Measurements from ENCODE around the gene OR2J3.
"Not testable (repeated sequence)": the region's sequence is repeated elsewhere in the genome, so short reads cannot be mapped to it uniquely, and the experiment has no call there.

Gene OR2J3

DNA sequence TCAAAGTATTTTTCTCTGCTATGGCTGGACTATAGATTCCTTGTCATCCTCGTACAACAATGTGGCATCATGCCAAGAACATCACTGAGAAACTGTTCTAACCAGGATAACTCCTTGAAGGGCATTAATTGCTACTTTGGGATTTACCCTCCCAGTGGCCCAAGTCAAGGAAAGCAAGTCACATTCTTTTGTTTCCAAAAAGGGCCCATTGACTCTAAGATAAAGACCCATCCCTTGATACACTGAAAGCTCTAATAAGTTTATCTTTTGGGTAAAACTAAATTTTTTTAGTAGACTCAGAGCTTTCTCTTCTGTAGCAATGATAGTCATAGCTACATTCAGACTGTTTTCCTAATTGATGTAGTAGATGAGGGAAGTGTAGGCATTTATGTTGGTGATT is at the start of gene OR2J3:
Gene OR2J3, plus strand, starts transcription at position 301 of the 400 bp plus-strand sequence. CDS start 3,833 bp downstream, outside the sequence.
- Mint-ChIP-seq H3K27me3 (peaks cover 27% of the 10 kb centered on the region), H3K4me3 (no peak within 1 kb of the TSS), H3K4me1 (ENCODE audit: low read depth) (no peaks in the 10 kb centered on the region), H3K36me3 (no peaks in the 10 kb centered on the region), H3K9me3 (ENCODE audit: low read depth) (no peaks in the 10 kb centered on the region), H3K27ac (no peak within 1 kb of the TSS)

DNA sequence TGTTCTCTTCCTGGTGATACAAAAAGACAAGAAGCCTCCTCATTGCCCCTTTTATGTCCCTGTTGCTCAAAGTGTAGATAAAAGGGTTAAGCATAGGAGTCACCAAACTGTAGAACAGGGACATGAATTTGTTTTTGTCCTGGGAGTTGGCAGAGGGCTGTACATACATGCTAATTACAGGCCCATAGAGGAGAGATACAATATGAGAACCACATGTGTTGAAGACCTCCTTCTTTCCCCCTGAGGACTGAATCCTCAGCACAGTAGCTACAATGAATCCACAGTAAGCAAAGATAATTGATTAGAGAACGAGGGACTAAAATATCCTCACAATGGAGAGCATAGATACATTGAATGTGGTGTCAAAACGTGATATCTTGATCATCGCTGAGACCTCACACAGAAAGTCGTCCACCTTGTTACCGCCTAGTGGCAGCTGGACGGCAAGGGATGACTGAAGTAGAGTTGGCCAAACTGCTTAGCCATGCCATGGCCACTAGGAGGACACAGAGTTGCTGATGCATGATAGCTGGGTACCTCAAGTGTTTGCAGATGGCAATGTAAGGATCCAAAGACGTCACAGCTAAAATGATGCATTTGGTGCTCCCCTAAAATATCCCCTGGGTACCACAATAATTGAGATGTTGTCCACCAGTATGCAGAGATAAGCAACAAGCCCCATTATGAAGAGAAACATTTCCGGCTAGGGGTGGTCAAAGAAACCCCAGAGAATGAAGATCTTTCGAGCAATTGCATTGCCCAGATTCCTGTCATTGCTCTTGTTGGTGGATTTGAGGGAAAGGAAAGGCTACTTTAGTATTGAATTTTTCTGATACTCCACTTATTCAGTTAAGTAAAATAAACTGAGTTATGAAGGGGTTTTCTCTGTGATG is 35.8 kb upstream of the OR2J3 start:
- Mint-ChIP-seq H3K9me3 (ENCODE audit: low read depth) (peaks cover 5% of the 10 kb centered on the region), H3K36me3 (peaks cover 4% of the 10 kb centered on the region), H3K4me1 (ENCODE audit: low read depth) (no peaks in the 10 kb centered on the region), H3K27me3 (peaks cover 31% of the 10 kb centered on the region), H3K4me3 (no peak overlapping the region), H3K27ac (no peak overlapping the region)

- peaks cover 3% of the 10 kb centered on the region for H3K27me3 Mint-ChIP-seq
- H3K36me3 Mint-ChIP-seq: no peaks in the 10 kb centered on the region
- no peaks in the 10 kb centered on the region for H3K9me3 Mint-ChIP-seq (ENCODE audit: low read depth)
- H3K4me1 Mint-ChIP-seq (ENCODE audit: low read depth): peaks cover 4% of the 10 kb centered on the region
- no peak overlapping the region for H3K27ac Mint-ChIP-seq
- no peak overlapping the region for H3K4me3 Mint-ChIP-seq
Observed at GRCh38 chr6:29079203-29079602, 28.7 kb upstream of the OR2J3 start.

DNA sequence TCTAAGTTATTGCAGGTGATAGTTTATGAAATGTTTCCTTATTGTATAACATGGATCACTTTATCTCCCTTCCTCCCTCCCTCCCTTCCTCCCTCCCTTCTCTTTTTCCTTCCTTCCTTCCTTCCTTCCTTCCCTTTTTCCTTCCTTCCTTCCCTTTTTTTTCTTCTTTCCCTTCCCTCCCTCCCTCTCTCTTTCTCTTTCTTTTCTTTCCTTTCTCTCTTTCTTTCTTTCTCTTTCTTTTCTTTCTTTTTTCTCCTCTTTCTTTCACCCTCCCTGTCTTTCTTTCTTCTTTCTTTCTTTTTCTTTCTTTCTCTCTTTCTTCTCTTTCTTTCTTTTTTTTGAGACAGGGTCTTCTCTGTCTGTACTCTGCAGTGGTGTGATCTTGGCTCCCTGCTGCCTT is 26.5 kb upstream of the OR2J3 start:
- H3K27ac Mint-ChIP-seq: no peak overlapping the region
- H3K9me3 Mint-ChIP-seq (ENCODE audit: low read depth): no peaks in the 10 kb centered on the region
- H3K4me1 Mint-ChIP-seq (ENCODE audit: low read depth): peaks cover 4% of the 10 kb centered on the region
- H3K27me3 Mint-ChIP-seq: peaks cover 5% of the 10 kb centered on the region
- no peak overlapping the region for H3K4me3 Mint-ChIP-seq
- no peaks in the 10 kb centered on the region for H3K36me3 Mint-ChIP-seq

DNA sequence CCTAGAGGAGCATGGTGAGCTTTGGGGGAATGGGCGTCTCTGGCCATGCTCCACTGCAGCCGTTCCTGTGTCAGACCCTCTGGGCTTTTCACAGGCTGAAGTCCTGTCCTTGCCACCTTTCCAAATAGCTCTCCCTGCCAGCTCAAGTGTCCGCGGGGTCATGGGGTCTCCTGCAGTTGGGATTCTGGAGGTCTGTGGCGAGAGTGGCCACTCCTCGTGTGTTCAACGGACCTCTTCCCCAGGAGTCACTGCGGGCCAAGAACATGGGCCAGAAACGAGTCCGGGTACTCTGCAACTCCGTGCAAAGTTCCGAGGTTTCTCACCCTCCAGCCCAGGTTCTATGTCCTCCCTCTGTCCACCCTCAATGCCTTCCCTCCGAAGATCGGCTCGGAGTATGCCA is 25.4 kb upstream of the OR2J3 start:
- no peaks in the 10 kb centered on the region for H3K36me3 Mint-ChIP-seq
- peaks cover 4% of the 10 kb centered on the region for H3K4me1 Mint-ChIP-seq (ENCODE audit: low read depth)
- H3K9me3 Mint-ChIP-seq (ENCODE audit: low read depth): no peaks in the 10 kb centered on the region
- no peak overlapping the region for H3K4me3 Mint-ChIP-seq
- H3K27ac Mint-ChIP-seq: no peak overlapping the region
- peaks cover 7% of the 10 kb centered on the region for H3K27me3 Mint-ChIP-seq

DNA sequence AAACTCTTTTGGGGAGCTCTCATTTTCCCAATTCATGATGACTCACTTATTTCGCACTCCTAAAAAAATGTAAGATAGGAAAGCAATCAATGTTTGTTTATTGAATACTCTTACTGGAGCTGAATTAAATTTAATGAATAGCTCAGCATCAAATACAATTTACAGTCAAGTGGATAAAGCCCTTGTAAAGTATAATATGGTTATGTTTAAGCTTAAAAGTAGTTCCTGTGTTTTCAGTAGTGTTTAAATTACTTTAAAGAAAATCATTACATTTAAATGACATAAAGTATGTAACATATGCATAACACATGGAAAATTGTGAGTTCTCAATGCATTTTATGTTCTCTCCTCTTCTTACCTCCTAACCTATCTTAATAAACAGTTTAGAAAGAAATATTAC is 20.6 kb upstream of the OR2J3 start, which contains the start of gene OR2B3:
Gene OR2B3, minus strand, starts transcription at position 101 of the 400 bp plus-strand sequence. Its CDS starts 65 bp downstream, at position 36.
- Mint-ChIP-seq H3K27ac (no peak within 1 kb of the TSS), H3K27me3 (peaks cover 16% of the 10 kb centered on the region), H3K4me1 (ENCODE audit: low read depth) (no peaks in the 10 kb centered on the region), H3K4me3 (no peak within 1 kb of the TSS), H3K9me3 (ENCODE audit: low read depth) (no peaks in the 10 kb centered on the region), H3K36me3 (no peaks in the 10 kb centered on the region)

DNA sequence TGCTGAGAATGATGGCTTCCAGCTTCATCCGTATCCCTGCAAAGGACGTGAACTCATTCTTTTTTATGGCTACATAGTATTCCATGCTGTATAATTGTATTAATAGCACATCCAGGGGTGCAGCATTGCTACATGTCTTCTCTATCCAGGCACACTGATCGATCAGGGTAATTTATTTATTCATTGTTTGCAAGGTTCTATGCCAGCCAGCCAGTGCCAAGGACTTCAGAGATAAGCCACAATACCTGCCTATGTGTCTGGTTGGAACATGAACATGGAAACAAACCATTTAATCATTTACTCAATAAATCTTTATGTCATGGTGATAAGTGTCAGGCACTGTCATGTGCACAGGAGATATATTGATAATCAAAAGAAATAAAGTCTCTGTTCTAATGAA is 14.9 kb upstream of the OR2J3 start:
- no peak overlapping the region for H3K27ac Mint-ChIP-seq
- no peaks in the 10 kb centered on the region for H3K36me3 Mint-ChIP-seq
- H3K4me1 Mint-ChIP-seq (ENCODE audit: low read depth): no peaks in the 10 kb centered on the region
- H3K27me3 Mint-ChIP-seq: peaks cover 19% of the 10 kb centered on the region
- no peaks in the 10 kb centered on the region for H3K9me3 Mint-ChIP-seq (ENCODE audit: low read depth)
- no peak overlapping the region for H3K4me3 Mint-ChIP-seq

GRCh38 chr6:29097803-29098202 is 10.1 kb upstream of the OR2J3 start:
- H3K9me3 Mint-ChIP-seq (ENCODE audit: low read depth): no peaks in the 10 kb centered on the region
- no peaks in the 10 kb centered on the region for H3K4me1 Mint-ChIP-seq (ENCODE audit: low read depth)
- H3K36me3 Mint-ChIP-seq: no peaks in the 10 kb centered on the region
- no peak overlapping the region for H3K4me3 Mint-ChIP-seq
- H3K27ac Mint-ChIP-seq: no peak overlapping the region
- H3K27me3 Mint-ChIP-seq: peaks cover 19% of the 10 kb centered on the region

DNA sequence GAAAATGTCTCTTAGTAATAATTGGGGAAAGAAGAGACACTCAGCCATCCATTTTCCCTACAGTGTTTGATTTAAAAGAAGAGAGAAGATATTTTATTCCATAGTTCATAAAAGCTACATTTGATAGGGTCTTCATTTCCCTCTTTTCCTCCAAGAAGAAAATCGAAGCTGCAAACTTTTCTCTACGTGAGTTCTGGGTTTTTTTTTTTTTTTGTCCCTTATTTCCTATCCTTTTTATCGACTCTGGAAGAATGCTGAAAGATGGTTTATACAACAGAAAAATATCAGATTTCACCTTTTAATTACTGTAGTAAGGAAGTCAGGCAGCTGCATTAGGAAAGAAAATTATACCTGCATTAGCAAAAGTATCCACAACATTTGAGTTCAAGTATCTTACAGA is 8.7 kb upstream of the OR2J3 start, which contains the start of gene OR2J1:
Gene OR2J1, plus strand, starts transcription at position 301 of the 400 bp plus-strand sequence. CDS start 1,453 bp downstream, outside the sequence.
- Mint-ChIP-seq H3K4me1 (ENCODE audit: low read depth) (no peaks in the 10 kb centered on the region), H3K4me3 (no peak within 1 kb of the TSS), H3K27me3 (peaks cover 21% of the 10 kb centered on the region), H3K36me3 (no peaks in the 10 kb centered on the region), H3K27ac (no peak within 1 kb of the TSS), H3K9me3 (ENCODE audit: low read depth) (no peaks in the 10 kb centered on the region)

DNA sequence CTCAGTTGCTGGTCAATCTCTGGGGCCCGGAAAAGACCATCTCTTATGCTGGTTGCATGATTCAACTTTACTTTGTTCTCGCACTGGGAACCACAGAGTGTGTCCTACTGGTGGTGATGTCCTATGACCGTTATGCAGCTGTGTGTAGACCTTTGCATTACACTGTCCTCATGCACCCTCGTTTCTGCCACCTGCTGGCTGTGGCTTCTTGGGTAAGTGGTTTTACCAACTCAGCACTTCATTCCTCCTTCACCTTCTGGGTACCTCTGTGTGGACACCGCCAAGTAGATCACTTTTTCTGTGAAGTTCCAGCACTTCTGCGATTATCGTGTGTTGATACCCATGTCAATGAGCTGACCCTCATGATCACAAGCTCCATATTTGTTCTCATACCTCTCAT is 4.3 kb downstream of the OR2J3 start:
- Mint-ChIP-seq H3K27ac (no peak overlapping the region), H3K27me3 (peaks cover 14% of the 10 kb centered on the region), H3K4me1 (ENCODE audit: low read depth) (no peaks in the 10 kb centered on the region), H3K9me3 (ENCODE audit: low read depth) (no peaks in the 10 kb centered on the region), H3K36me3 (no peaks in the 10 kb centered on the region), H3K4me3 (no peak overlapping the region)

GRCh38 chr6:29114964-29115363 is 7.1 kb downstream of the OR2J3 start:
- H3K9me3 Mint-ChIP-seq (ENCODE audit: low read depth); H3K27ac Mint-ChIP-seq; H3K4me1 Mint-ChIP-seq (ENCODE audit: low read depth); H3K36me3 Mint-ChIP-seq; H3K4me3 Mint-ChIP-seq: not testable (repeated sequence)
- peaks cover 18% of the 10 kb centered on the region for H3K27me3 Mint-ChIP-seq

GRCh38 chr6:29129326-29130012 is 21.6 kb downstream of the OR2J3 start:
- Mint-ChIP-seq H3K4me3 (no peak overlapping the region), H3K9me3 (ENCODE audit: low read depth) (no peaks in the 10 kb centered on the region), H3K4me1 (ENCODE audit: low read depth) (no peaks in the 10 kb centered on the region), H3K36me3 (no peaks in the 10 kb centered on the region), H3K27me3 (peaks cover 20% of the 10 kb centered on the region), H3K27ac (no peak overlapping the region)

- no peaks in the 10 kb centered on the region for H3K9me3 Mint-ChIP-seq (ENCODE audit: low read depth)
Observed at GRCh38 chr6:29130644-29131043, 22.8 kb downstream of the OR2J3 start.

DNA sequence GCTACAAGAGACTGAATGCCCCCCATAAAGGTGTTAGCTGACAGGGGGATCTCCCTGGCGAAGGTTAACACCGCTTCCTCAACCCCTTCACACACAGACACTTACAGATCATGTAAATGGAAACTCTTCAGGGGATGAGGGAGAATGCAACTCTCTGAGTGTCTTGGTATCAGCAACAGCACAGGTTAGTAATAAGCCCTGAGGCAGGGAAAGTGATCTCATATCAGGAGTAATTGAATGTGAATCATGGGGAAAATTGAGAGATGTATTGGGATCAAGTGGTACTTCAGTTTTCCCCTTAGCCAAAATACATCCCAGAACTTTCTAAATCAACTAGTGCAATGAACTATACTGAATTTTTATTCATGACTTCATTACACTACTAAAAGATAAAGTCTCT is 23.8 kb downstream of the OR2J3 start:
- no peak overlapping the region for H3K4me3 Mint-ChIP-seq

More at GRCh38 chr6:29130644-29131043, 22.8 kb downstream of the OR2J3 start:
- H3K4me3 Mint-ChIP-seq: no peak overlapping the region
- no peak overlapping the region for H3K27ac Mint-ChIP-seq
- no peaks in the 10 kb centered on the region for H3K4me1 Mint-ChIP-seq (ENCODE audit: low read depth)
- peaks cover 25% of the 10 kb centered on the region for H3K27me3 Mint-ChIP-seq
- no peaks in the 10 kb centered on the region for H3K36me3 Mint-ChIP-seq

GRCh38 chr6:29137724-29138123 is 29.9 kb downstream of the OR2J3 start:
- peaks cover 18% of the 10 kb centered on the region for H3K27me3 Mint-ChIP-seq
- no peak overlapping the region for H3K27ac Mint-ChIP-seq
- H3K4me3 Mint-ChIP-seq: no peak overlapping the region
- no peaks in the 10 kb centered on the region for H3K9me3 Mint-ChIP-seq (ENCODE audit: low read depth)
- no peaks in the 10 kb centered on the region for H3K4me1 Mint-ChIP-seq (ENCODE audit: low read depth)
- no peaks in the 10 kb centered on the region for H3K36me3 Mint-ChIP-seq

More for the DNA sequence above, 23.8 kb downstream of the OR2J3 start:
- Mint-ChIP-seq H3K27me3 (peaks cover 24% of the 10 kb centered on the region), H3K4me1 (ENCODE audit: low read depth) (no peaks in the 10 kb centered on the region), H3K36me3 (no peaks in the 10 kb centered on the region), H3K9me3 (ENCODE audit: low read depth) (no peaks in the 10 kb centered on the region), H3K27ac (no peak overlapping the region)

All from activated naive CD8-positive, alpha-beta T cell (primary cell).